Testis (tissue), 3 donors: ENCODE results near the gene MCCD1. TPM values are rescaled to one million over a fixed set of nuclear protein-coding genes. Genes with fewer than 3 reads are reported as not detected.
"Not testable (repeated sequence)": the region's sequence is repeated elsewhere in the genome, so short reads cannot be mapped to it uniquely, and the experiment has no call there.

Source experiments
- DNase-seq: peaks from one replicate; pipeline ENCODE4 v3.0.0-alpha.2; 2019
- H3K27ac ChIP-seq, 2 donors: fragments of 200-600 bp; sonication (generic); one replicate each; pipeline ENCODE4 v1.5.1; 2019
- H3K27me3 ChIP-seq: fragments of 200-600 bp; sonication (generic); one replicate; pipeline ENCODE4 v1.5.1; 2019
- H3K36me3 ChIP-seq: fragments of 200-600 bp; sonication (generic); one replicate; pipeline ENCODE4 v1.5.1; 2017; ENCODE audit warnings: low read depth; ENCODE audit errors: missing control alignments
- H3K4me1 ChIP-seq: fragments of 200-600 bp; sonication (generic); one replicate; pipeline ENCODE4 v1.5.1; 2019
- H3K4me3 ChIP-seq, 2 donors: fragments of 200-600 bp; sonication (generic); one replicate each; pipeline ENCODE4 v1.5.1; 2017 to 2019
- H3K9me3 ChIP-seq: fragments of 200-600 bp; sonication (generic); one replicate; pipeline ENCODE4 v1.5.1; 2017
- CTCF ChIP-seq, 3 experiments: fragments of 450-650 bp in 2 of 3; fragments of 200-600 bp in 1 of 3; sonication (generic) in 1 of 3; IDR thresholded peaks; one replicate each; pipeline ENCODE4 v1.5.1; 2016 to 2019; ENCODE audit warnings: antibody characterized with exemption in 3 of 3, mild to moderate bottlenecking in 2 of 3, moderate library complexity in 1 of 3
- POLR2A ChIP-seq: fragments of 450-650 bp; IDR thresholded peaks from one replicate; pipeline ENCODE4 v1.6.1; 2017; ENCODE audit warnings: antibody characterized with exemption, mild to moderate bottlenecking, moderate library complexity
- WGBS, 2 donors: methylation state at CpG; one replicate each; pipeline ENCODE4 v1.1.5; 2018; 5-methylcytosine and 5-hydroxymethylcytosine counted together
- intact Hi-C: fragments of 100-400 bp; cut with DNase I; formaldehyde crosslinking; loops from one replicate; pipeline ENCODE4 v1.15.1; 2023; ENCODE audit warnings: low total_unique reads
- polyA plus RNA-seq: library from polyadenylated mRNA; stranded (reverse); fragments of 350-450 nt; fragmentation: Illumina TruSeq; extraction: RNeasy Lipid Tissue Mini Kit (QIAGEN cat#74804); gene quantifications from one replicate; pipeline ENCODE4 v1.2.3, GENCODE V29; 2014; ENCODE audit warnings: low read depth, low replicate concordance; ENCODE audit not compliant: insufficient read depth
- total RNA-seq, 2 donors: library from RNA; depleted of rRNA; stranded (reverse); fragments of >200 nt; gene quantifications; one replicate each; pipeline ENCODE4 v1.2.3, GENCODE V29; 2016

MCCD1 gene
- total and polyA plus RNA-seq, 3 donors from 2014 or later = not detected

GRCh38 chr6:31490115-31490873, 38.5 kb upstream of the MCCD1 start:
- intact Hi-C loops = no loop called here
- H3K27me3 ChIP-seq = no peaks in the 10 kb centered on the region
- no peaks in the 10 kb centered on the region for H3K9me3 ChIP-seq
- no peak overlapping the region for H3K4me3 ChIP-seq
- TF ChIP-seq CTCF (IDR thresholded peaks at IDR 0.05) (no peak), POLR2A (no peak)
- H3K36me3 ChIP-seq = no peaks in the 10 kb centered on the region
- no peak for DNase-seq
- no peaks in the 10 kb centered on the region for H3K4me1 ChIP-seq
- WGBS, 2 donors = 37 to 51% methylated on average over 14 to 16 of the region's 16 CpGs
- no peak overlapping the region for H3K27ac ChIP-seq

- intact Hi-C loops, H3K4me1 ChIP-seq, H3K27me3 ChIP-seq, H3K27ac ChIP-seq, H3K9me3 ChIP-seq, DNase-seq, H3K36me3 ChIP-seq, H3K4me3 ChIP-seq: not testable (repeated sequence)
- 3% methylated on average over 2 of the region's 2 CpGs for WGBS, 2 donors
Observed at GRCh38 chr6:31493550-31493874, 35.2 kb upstream of the MCCD1 start.

- Histone ChIP-seq H3K27ac (peak overlapping the region in 1 of 2 donors; percentile 31), H3K36me3 (no peaks in the 10 kb centered on the region), H3K9me3 (no peaks in the 10 kb centered on the region), H3K4me1 (peaks cover 6% of the 10 kb centered on the region), H3K4me3 (peak overlapping the region; percentile 42), H3K27me3 (no peaks in the 10 kb centered on the region)
- intact Hi-C loops = no loop called here
- WGBS, 2 donors = 1 to 3% methylated on average over 28 to 55 of the region's 58 CpGs
- no peak for TF ChIP-seq POLR2A
- TF ChIP-seq CTCF (IDR thresholded peaks at IDR 0.05) = peak; percentile 39 to 69 (median 65)
- DNase-seq = peak; percentile 89
Observed at GRCh38 chr6:31493875-31494694, 34.7 kb upstream of the MCCD1 start.

- Histone ChIP-seq H3K4me3 (no peak overlapping the region), H3K4me1 (peaks cover 6% of the 10 kb centered on the region), H3K36me3 (no peaks in the 10 kb centered on the region), H3K27me3 (no peaks in the 10 kb centered on the region), H3K9me3 (no peaks in the 10 kb centered on the region), H3K27ac (no peak overlapping the region)
- 69 to 70% methylated on average over 2 of the region's 2 CpGs for WGBS, 2 donors
- DNase-seq = no peak
- intact Hi-C loops = no loop called here
- TF ChIP-seq CTCF (IDR thresholded peaks at IDR 0.05) (no peak), POLR2A (no peak)
Observed at GRCh38 chr6:31495580-31495979, 33.2 kb upstream of the MCCD1 start.

- H3K9me3 ChIP-seq, H3K27me3 ChIP-seq, DNase-seq, intact Hi-C loops, H3K4me3 ChIP-seq, H3K27ac ChIP-seq, H3K4me1 ChIP-seq, H3K36me3 ChIP-seq: not testable (repeated sequence)
- WGBS, 2 donors = 38 to 58% methylated on average over 4 of the region's 4 CpGs
Observed at GRCh38 chr6:31496826-31497225, 31.9 kb upstream of the MCCD1 start.
